WTC11 (cell line): Measurements from ENCODE around the gene GJE1. TPM values are rescaled to one million over a fixed set of nuclear protein-coding genes. Genes with fewer than 3 reads are reported as not detected.
A peak's percentile ranks its signal among the peaks of the same experiment; 100 is the strongest.

Source experiments
- ATF6 ChIP-seq: sonication (generic); formaldehyde crosslinking; IDR thresholded peaks from 2 replicates; pipeline ENCODE4 v1.8.1; 2023; ENCODE audit warnings: mild to moderate bottlenecking, missing genetic modification reagents
- CREM ChIP-seq: sonication (generic); formaldehyde crosslinking; IDR thresholded peaks from 2 replicates; pipeline ENCODE4 v1.8.1; 2022; ENCODE audit warnings: mild to moderate bottlenecking, missing genetic modification reagents, moderate library complexity
- EMX1 ChIP-seq: fragments of 250-450 bp; sonication (Bioruptor Pico); IDR thresholded peaks from 2 replicates; pipeline ENCODE4 v1.8.0; 2021; ENCODE audit warnings: mild to moderate bottlenecking
- FOXK1 ChIP-seq: sonication (generic); formaldehyde crosslinking; IDR thresholded peaks from 2 replicates; pipeline ENCODE4 v1.8.0; 2022; ENCODE audit warnings: mild to moderate bottlenecking, moderate library complexity, missing genetic modification reagents
- GTF2I ChIP-seq: fragments of 250-450 bp; sonication (Bioruptor Pico); conservative IDR thresholded peaks from 2 replicates; pipeline ENCODE4 v1.4.0; 2021; ENCODE audit warnings: mild to moderate bottlenecking
- NR3C1 ChIP-seq: sonication (generic); formaldehyde crosslinking; conservative IDR thresholded peaks from 2 replicates; pipeline ENCODE4 v1.8.1; 2023; ENCODE audit warnings: low read depth, mild to moderate bottlenecking, missing genetic modification reagents
- OVOL2 ChIP-seq: fragments of 250-450 bp; sonication (Bioruptor Pico); IDR thresholded peaks from 2 replicates; pipeline ENCODE4 v1.9.0; 2021; ENCODE audit warnings: mild to moderate bottlenecking, borderline replicate concordance
- RELA ChIP-seq: sonication (generic); formaldehyde crosslinking; IDR thresholded peaks from 2 replicates; pipeline ENCODE4 v1.8.1; 2022; ENCODE audit warnings: missing genetic modification reagents, mild to moderate bottlenecking, borderline replicate concordance
- SP1 ChIP-seq: sonication (generic); formaldehyde crosslinking; conservative IDR thresholded peaks from 2 replicates; pipeline ENCODE4 v1.8.1; 2022; ENCODE audit warnings: missing genetic modification reagents
- STAT6 ChIP-seq: sonication (generic); formaldehyde crosslinking; conservative IDR thresholded peaks from 2 replicates; pipeline ENCODE4 v1.8.1; 2023; ENCODE audit warnings: mild to moderate bottlenecking, low read depth, missing genetic modification reagents, moderate library complexity
- TEAD4 ChIP-seq: sonication (generic); formaldehyde crosslinking; IDR thresholded peaks from 2 replicates; pipeline ENCODE4 v1.8.0; 2022; ENCODE audit warnings: mild to moderate bottlenecking, missing genetic modification reagents
- ZMAT4 ChIP-seq: fragments of 250-450 bp; sonication (Bioruptor Pico); IDR thresholded peaks from 2 replicates; pipeline ENCODE4 v1.9.0; 2021; ENCODE audit warnings: mild to moderate bottlenecking
- ZNF232 ChIP-seq: sonication (generic); formaldehyde crosslinking; IDR thresholded peaks from 2 replicates; pipeline ENCODE4 v1.8.0; 2022; ENCODE audit warnings: mild to moderate bottlenecking, missing genetic modification reagents
- ZNF281 ChIP-seq: sonication (generic); formaldehyde crosslinking; IDR thresholded peaks from 2 replicates; pipeline ENCODE4 v1.8.0; 2023; ENCODE audit warnings: mild to moderate bottlenecking, missing genetic modification reagents
- ZNF416 ChIP-seq: fragments of 250-450 bp; sonication (Bioruptor Pico); IDR thresholded peaks from 2 replicates; pipeline ENCODE4 v1.9.0; 2021; ENCODE audit warnings: mild to moderate bottlenecking, inconsistent platforms
- ZSCAN18 ChIP-seq: fragments of 250-450 bp; sonication (Bioruptor Pico); IDR thresholded peaks from 2 replicates; pipeline ENCODE4 v2.1.2; 2022; ENCODE audit warnings: mild to moderate bottlenecking, moderate library complexity
- total RNA-seq: library from RNA; stranded (reverse); gene quantifications from 3 replicates; pipeline ENCODE4 v1.2.3, GENCODE V29; 2021
- TF ChIP-seq, protein P1 (sequence below): sonication (generic); formaldehyde crosslinking; IDR thresholded peaks from 2 replicates; pipeline ENCODE4 v1.8.1; 2023; ENCODE audit warnings: mild to moderate bottlenecking, missing genetic modification reagents, borderline replicate concordance
- TF ChIP-seq, protein P2 (sequence below): sonication (generic); formaldehyde crosslinking; IDR thresholded peaks from 2 replicates; pipeline ENCODE4 v1.8.0; 2023; ENCODE audit warnings: missing genetic modification reagents
- TF ChIP-seq, protein P3 (sequence below): fragments of 250-450 bp; sonication (Bioruptor Pico); IDR thresholded peaks from 2 replicates; pipeline ENCODE4 v1.9.0; 2021; ENCODE audit warnings: mild to moderate bottlenecking, borderline replicate concordance

Gene GJE1
- total RNA-seq, 1 experiment from 2014 or later = not detected

GRCh38 chr6:142146828-142147662, 14.3 kb downstream of the GJE1 start, which contains the start of the genes NMBR and VTA1 (continued):
- TF ChIP-seq ZNF281 = no peak
- TF ChIP-seq ZNF232 (CRISPR knock-in tag) = 0 out of 2 replicates have a peak, but pooled peaks have one; percentile 41
- no peak for TF ChIP-seq ZNF416 (CRISPR knock-in tag)
- TF ChIP-seq, protein P1, sequence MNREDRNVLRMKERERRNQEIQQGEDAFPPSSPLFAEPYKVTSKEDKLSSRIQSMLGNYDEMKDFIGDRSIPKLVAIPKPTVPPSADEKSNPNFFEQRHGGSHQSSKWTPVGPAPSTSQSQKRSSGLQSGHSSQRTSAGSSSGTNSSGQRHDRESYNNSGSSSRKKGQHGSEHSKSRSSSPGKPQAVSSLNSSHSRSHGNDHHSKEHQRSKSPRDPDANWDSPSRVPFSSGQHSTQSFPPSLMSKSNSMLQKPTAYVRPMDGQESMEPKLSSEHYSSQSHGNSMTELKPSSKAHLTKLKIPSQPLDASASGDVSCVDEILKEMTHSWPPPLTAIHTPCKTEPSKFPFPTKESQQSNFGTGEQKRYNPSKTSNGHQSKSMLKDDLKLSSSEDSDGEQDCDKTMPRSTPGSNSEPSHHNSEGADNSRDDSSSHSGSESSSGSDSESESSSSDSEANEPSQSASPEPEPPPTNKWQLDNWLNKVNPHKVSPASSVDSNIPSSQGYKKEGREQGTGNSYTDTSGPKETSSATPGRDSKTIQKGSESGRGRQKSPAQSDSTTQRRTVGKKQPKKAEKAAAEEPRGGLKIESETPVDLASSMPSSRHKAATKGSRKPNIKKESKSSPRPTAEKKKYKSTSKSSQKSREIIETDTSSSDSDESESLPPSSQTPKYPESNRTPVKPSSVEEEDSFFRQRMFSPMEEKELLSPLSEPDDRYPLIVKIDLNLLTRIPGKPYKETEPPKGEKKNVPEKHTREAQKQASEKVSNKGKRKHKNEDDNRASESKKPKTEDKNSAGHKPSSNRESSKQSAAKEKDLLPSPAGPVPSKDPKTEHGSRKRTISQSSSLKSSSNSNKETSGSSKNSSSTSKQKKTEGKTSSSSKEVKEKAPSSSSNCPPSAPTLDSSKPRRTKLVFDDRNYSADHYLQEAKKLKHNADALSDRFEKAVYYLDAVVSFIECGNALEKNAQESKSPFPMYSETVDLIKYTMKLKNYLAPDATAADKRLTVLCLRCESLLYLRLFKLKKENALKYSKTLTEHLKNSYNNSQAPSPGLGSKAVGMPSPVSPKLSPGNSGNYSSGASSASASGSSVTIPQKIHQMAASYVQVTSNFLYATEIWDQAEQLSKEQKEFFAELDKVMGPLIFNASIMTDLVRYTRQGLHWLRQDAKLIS (CRISPR knock-in tag) = peak; percentile 61
- TF ChIP-seq, protein P2, sequence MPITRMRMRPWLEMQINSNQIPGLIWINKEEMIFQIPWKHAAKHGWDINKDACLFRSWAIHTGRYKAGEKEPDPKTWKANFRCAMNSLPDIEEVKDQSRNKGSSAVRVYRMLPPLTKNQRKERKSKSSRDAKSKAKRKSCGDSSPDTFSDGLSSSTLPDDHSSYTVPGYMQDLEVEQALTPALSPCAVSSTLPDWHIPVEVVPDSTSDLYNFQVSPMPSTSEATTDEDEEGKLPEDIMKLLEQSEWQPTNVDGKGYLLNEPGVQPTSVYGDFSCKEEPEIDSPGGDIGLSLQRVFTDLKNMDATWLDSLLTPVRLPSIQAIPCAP (CRISPR knock-in tag) = no peak
- no peak for TF ChIP-seq EMX1 (CRISPR knock-in tag)
- no peak for TF ChIP-seq ZMAT4 (CRISPR knock-in tag)
- TF ChIP-seq GTF2I (CRISPR knock-in tag) = no peak
- peak; percentile 83; the same call in 1 of the 2 replicates for TF ChIP-seq CREM (CRISPR knock-in tag)
- peak; percentile 90 for TF ChIP-seq FOXK1 (CRISPR knock-in tag)
- 0 out of 2 replicates have a peak, but pooled peaks have one; percentile 35 for TF ChIP-seq TEAD4 (CRISPR knock-in tag)
- TF ChIP-seq ZSCAN18 (CRISPR knock-in tag) = no peak
- TF ChIP-seq SP1 (CRISPR knock-in tag) = peak; percentile 57
- no peak for TF ChIP-seq RELA (CRISPR knock-in tag)
- TF ChIP-seq OVOL2 (CRISPR knock-in tag) = no peak
- TF ChIP-seq ATF6 (CRISPR knock-in tag) = no peak
- no peak for TF ChIP-seq STAT6 (CRISPR knock-in tag)
- TF ChIP-seq, protein P3, sequence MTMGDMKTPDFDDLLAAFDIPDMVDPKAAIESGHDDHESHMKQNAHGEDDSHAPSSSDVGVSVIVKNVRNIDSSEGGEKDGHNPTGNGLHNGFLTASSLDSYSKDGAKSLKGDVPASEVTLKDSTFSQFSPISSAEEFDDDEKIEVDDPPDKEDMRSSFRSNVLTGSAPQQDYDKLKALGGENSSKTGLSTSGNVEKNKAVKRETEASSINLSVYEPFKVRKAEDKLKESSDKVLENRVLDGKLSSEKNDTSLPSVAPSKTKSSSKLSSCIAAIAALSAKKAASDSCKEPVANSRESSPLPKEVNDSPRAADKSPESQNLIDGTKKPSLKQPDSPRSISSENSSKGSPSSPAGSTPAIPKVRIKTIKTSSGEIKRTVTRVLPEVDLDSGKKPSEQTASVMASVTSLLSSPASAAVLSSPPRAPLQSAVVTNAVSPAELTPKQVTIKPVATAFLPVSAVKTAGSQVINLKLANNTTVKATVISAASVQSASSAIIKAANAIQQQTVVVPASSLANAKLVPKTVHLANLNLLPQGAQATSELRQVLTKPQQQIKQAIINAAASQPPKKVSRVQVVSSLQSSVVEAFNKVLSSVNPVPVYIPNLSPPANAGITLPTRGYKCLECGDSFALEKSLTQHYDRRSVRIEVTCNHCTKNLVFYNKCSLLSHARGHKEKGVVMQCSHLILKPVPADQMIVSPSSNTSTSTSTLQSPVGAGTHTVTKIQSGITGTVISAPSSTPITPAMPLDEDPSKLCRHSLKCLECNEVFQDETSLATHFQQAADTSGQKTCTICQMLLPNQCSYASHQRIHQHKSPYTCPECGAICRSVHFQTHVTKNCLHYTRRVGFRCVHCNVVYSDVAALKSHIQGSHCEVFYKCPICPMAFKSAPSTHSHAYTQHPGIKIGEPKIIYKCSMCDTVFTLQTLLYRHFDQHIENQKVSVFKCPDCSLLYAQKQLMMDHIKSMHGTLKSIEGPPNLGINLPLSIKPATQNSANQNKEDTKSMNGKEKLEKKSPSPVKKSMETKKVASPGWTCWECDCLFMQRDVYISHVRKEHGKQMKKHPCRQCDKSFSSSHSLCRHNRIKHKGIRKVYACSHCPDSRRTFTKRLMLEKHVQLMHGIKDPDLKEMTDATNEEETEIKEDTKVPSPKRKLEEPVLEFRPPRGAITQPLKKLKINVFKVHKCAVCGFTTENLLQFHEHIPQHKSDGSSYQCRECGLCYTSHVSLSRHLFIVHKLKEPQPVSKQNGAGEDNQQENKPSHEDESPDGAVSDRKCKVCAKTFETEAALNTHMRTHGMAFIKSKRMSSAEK (CRISPR knock-in tag) = no peak
- TF ChIP-seq NR3C1 (CRISPR knock-in tag) = no peak
